Fibroblast of lung (primary cell): Measurements from ENCODE around the gene PIK3R2.

ENCODE experiments used
- EZH2 ChIP-seq: IDR thresholded peaks from 2 replicates; pipeline ENCODE4 v1.5.1; 2012; ENCODE audit warnings: low read length, control low read depth, mild to moderate bottlenecking; ENCODE audit errors: missing control alignments
- TF ChIP-seq, protein P1 (sequence below), 2 donors: IDR thresholded peaks in 1 of 2; conservative IDR thresholded peaks in 1 of 2; 1 replicate in 1 of 2; 2 replicates in 1 of 2; pipeline ENCODE4 v1.5.1; 2011 to 2012; ENCODE audit warnings: low read length in 2 of 2, control low read depth in 1 of 2, inconsistent platforms in 1 of 2, low read depth in 1 of 2, mild to moderate bottlenecking in 1 of 2

DNA sequence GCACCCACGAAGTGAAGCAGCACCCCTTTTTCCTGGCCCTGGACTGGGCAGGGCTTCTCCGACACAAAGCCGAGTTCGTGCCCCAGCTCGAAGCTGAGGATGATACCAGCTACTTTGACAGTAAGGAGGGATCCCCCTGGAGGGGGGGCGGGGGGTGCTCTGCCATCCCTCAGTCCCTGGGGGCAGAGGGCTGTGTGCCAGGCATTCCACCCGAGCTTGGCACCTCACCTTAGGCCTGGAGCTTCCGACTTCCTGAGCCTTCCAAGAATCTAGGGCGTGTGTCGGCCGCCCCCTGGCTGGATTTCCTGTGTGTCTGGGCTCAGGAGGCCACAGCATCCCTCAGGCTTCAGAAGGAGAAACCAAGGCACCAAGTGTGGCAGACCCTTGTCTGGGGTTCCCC is 15.7 kb upstream of the PIK3R2 start:
- TF ChIP-seq, protein P1, sequence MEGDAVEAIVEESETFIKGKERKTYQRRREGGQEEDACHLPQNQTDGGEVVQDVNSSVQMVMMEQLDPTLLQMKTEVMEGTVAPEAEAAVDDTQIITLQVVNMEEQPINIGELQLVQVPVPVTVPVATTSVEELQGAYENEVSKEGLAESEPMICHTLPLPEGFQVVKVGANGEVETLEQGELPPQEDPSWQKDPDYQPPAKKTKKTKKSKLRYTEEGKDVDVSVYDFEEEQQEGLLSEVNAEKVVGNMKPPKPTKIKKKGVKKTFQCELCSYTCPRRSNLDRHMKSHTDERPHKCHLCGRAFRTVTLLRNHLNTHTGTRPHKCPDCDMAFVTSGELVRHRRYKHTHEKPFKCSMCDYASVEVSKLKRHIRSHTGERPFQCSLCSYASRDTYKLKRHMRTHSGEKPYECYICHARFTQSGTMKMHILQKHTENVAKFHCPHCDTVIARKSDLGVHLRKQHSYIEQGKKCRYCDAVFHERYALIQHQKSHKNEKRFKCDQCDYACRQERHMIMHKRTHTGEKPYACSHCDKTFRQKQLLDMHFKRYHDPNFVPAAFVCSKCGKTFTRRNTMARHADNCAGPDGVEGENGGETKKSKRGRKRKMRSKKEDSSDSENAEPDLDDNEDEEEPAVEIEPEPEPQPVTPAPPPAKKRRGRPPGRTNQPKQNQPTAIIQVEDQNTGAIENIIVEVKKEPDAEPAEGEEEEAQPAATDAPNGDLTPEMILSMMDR (conservative IDR thresholded peaks at IDR 0.05 in 1 of 2, IDR thresholded peaks at IDR 0.05 in 1 of 2; ENCODE audit: low read depth in 1 of 2, low read length in 2 of 2) = no peak
- no peak for TF ChIP-seq EZH2
